GM23338 (cell line): ENCODE measurements around the gene TRPM3. TPM values are rescaled to one million over a fixed set of nuclear protein-coding genes. Genes with fewer than 3 reads are reported as not detected.

Experiments used
- ATAC-seq: fragments of 200-7000 bp; cut with Tn5 transposase; 3 replicates; pipeline ENCODE4 v1.9.1; 2020
- DNase-seq: peaks from one replicate; pipeline ENCODE4 v3.0.0-alpha.2; 2015; ENCODE audit warnings: low spot score
- H2AFZ ChIP-seq: fragments of 200-600 bp; sonication (generic); 2 replicates; pipeline ENCODE4 v1.8.0; 2016; ENCODE audit warnings: antibody characterized with exemption, mild to moderate bottlenecking, moderate library complexity
- H3F3A ChIP-seq: fragments of 200-600 bp; sonication (generic); replicated peaks from 2 replicates; pipeline ENCODE4 v1.8.0; 2017; ENCODE audit warnings: antibody characterized with exemption, mixed run types, low read depth
- H3K27ac ChIP-seq: fragments of 200-600 bp; sonication (generic); 2 replicates; pipeline ENCODE4 v1.6.1; 2016; ENCODE audit warnings: low read depth
- H3K27me3 ChIP-seq: fragments of 200-600 bp; sonication (generic); 2 replicates; pipeline ENCODE4 v1.8.0; 2016; ENCODE audit warnings: mild to moderate bottlenecking, mixed run types, moderate library complexity; ENCODE audit not compliant: insufficient read depth
- H3K36me3 ChIP-seq: fragments of 200-600 bp; sonication (generic); 2 replicates; pipeline ENCODE4 v1.8.0; 2016; ENCODE audit warnings: mild to moderate bottlenecking; ENCODE audit not compliant: insufficient read depth
- H3K4me1 ChIP-seq: fragments of 200-600 bp; sonication (generic); 2 replicates; pipeline ENCODE4 v1.8.0; 2016; ENCODE audit warnings: mild to moderate bottlenecking, moderate library complexity; ENCODE audit not compliant: insufficient read depth
- H3K4me2 ChIP-seq: fragments of 200-600 bp; sonication (generic); 2 replicates; pipeline ENCODE4 v1.7.1; 2017; ENCODE audit warnings: mixed run types
- H3K4me3 ChIP-seq: fragments of 200-600 bp; sonication (generic); 2 replicates; pipeline ENCODE4 v1.6.1; 2016; ENCODE audit warnings: mixed run types
- H3K79me2 ChIP-seq: fragments of 200-600 bp; sonication (generic); replicated peaks from 2 replicates; pipeline ENCODE4 v1.8.0; 2017; ENCODE audit warnings: mild to moderate bottlenecking; ENCODE audit not compliant: insufficient read depth
- H3K9me2 ChIP-seq: fragments of 200-600 bp; sonication (generic); 2 replicates; pipeline ENCODE4 v1.8.0; 2017; ENCODE audit not compliant: insufficient read depth
- H4K20me1 ChIP-seq: fragments of 200-600 bp; sonication (generic); replicated peaks from 2 replicates; pipeline ENCODE4 v1.8.0; 2017; ENCODE audit warnings: mild to moderate bottlenecking; ENCODE audit not compliant: insufficient read depth
- H3K27ac Mint-ChIP-seq: 2 replicates; pipeline ENCODE4 v1.8.0; 2020; ENCODE audit warnings: inconsistent platforms, mild to moderate bottlenecking, moderate library complexity, mixed read lengths
- H3K27me3 Mint-ChIP-seq: 3 replicates; pipeline ENCODE4 v1.8.0; 2022; ENCODE audit warnings: low read depth, mild to moderate bottlenecking, moderate library complexity, mixed read lengths, inconsistent platforms; ENCODE audit not compliant: insufficient read depth, poor library complexity
- H3K36me3 Mint-ChIP-seq: 3 replicates; pipeline ENCODE4 v1.8.0; 2021; ENCODE audit warnings: low read depth, mild to moderate bottlenecking, inconsistent platforms, moderate library complexity, mixed read lengths
- H3K4me1 Mint-ChIP-seq: 3 replicates; pipeline ENCODE4 v1.8.0; 2020; ENCODE audit warnings: mild to moderate bottlenecking, inconsistent platforms, mixed read lengths
- H3K4me3 Mint-ChIP-seq: 3 replicates; pipeline ENCODE4 v1.8.0; 2021; ENCODE audit warnings: moderate library complexity, mild to moderate bottlenecking, inconsistent platforms, mixed read lengths
- H3K9me3 Mint-ChIP-seq: 3 replicates; pipeline ENCODE4 v1.8.0; 2020; ENCODE audit warnings: moderate library complexity, mild to moderate bottlenecking, inconsistent platforms, mixed read lengths
- CREB1 ChIP-seq: fragments of 250-450 bp; sonication (Bioruptor Pico); IDR thresholded peaks from 2 replicates; pipeline ENCODE4 v1.5.0; 2020; ENCODE audit warnings: low read depth, mild to moderate bottlenecking, moderate library complexity
- CTCF ChIP-seq, 2 experiments: fragments of 200-600 bp in 1 of 2; sonication (generic) in 1 of 2; conservative IDR thresholded peaks; 2 replicates each; pipeline versions ENCODE4 v1.5.1 to v1.6.1; 2016 to 2017; ENCODE audit warnings: antibody characterized with exemption in 2 of 2, low read depth in 2 of 2, mild to moderate bottlenecking in 2 of 2, moderate library complexity in 1 of 2
- ETS1 ChIP-seq: IDR thresholded peaks from 2 replicates; pipeline ENCODE4 v1.6.1; 2016; ENCODE audit warnings: antibody characterized with exemption
- EZH2 ChIP-seq: fragments of 200-600 bp; sonication (generic); IDR thresholded peaks from one replicate; pipeline ENCODE4 v1.8.0; 2017; ENCODE audit warnings: antibody characterized with exemption, mild to moderate bottlenecking, low read depth; ENCODE audit not compliant: unreplicated experiment
- EZH2phosphoT487 ChIP-seq: fragments of 200-600 bp; sonication (generic); IDR thresholded peaks from one replicate; pipeline ENCODE4 v1.8.1; 2018; ENCODE audit warnings: antibody characterized with exemption; ENCODE audit not compliant: unreplicated experiment
- JUNB ChIP-seq: IDR thresholded peaks from one replicate; pipeline ENCODE4 v1.6.1; 2016; ENCODE audit warnings: antibody characterized with exemption; ENCODE audit not compliant: unreplicated experiment
- NANOG ChIP-seq: IDR thresholded peaks from 2 replicates; pipeline ENCODE4 v1.6.1; 2016; ENCODE audit warnings: antibody characterized with exemption, borderline replicate concordance
- POLR2AphosphoS5 ChIP-seq: IDR thresholded peaks from 2 replicates; pipeline ENCODE4 v1.6.1; 2016; ENCODE audit warnings: antibody characterized with exemption, low read depth
- STAT1 ChIP-seq: IDR thresholded peaks from one replicate; pipeline ENCODE4 v1.6.1; 2016; ENCODE audit warnings: antibody characterized with exemption; ENCODE audit not compliant: unreplicated experiment
- ZNF114 ChIP-seq: fragments of 250-450 bp; sonication (Bioruptor Pico); IDR thresholded peaks from 2 replicates; pipeline ENCODE4 v1.5.0; 2020; ENCODE audit warnings: mild to moderate bottlenecking, moderate library complexity
- ZNF331 ChIP-seq: fragments of 250-450 bp; sonication (Bioruptor Pico); IDR thresholded peaks from 2 replicates; pipeline ENCODE4 v1.5.0; 2020; ENCODE audit warnings: low read depth, mild to moderate bottlenecking, moderate library complexity
- polyA plus RNA-seq: library from polyadenylated mRNA; unstranded; fragments of >200 nt; fragmentation: Nextera tagmentation; extraction: Ambion mirVana; gene quantifications from 2 replicates; pipeline ENCODE4 v1.2.1, GENCODE V29; 2016
- total RNA-seq: library from RNA; depleted of rRNA; stranded (reverse); fragments of >200 nt; shearing (Covaris generic); gene quantifications from 2 replicates; pipeline ENCODE4 v1.2.3, GENCODE V29; 2014
- TF ChIP-seq, protein P1 (sequence below): fragments of 250-450 bp; sonication (Bioruptor Pico); IDR thresholded peaks from 2 replicates; pipeline ENCODE4 v1.5.0; 2020; ENCODE audit warnings: mild to moderate bottlenecking, moderate library complexity
- TF ChIP-seq, protein P2 (sequence below): IDR thresholded peaks from one replicate; pipeline ENCODE4 v1.6.1; 2018; ENCODE audit warnings: antibody characterized with exemption; ENCODE audit not compliant: unreplicated experiment

TRPM3 gene
- total and polyA plus RNA-seq, 2 experiments from 2014 or later = 2.8 to 8.2 TPM

- Mint-ChIP-seq H3K27me3 (no peaks in the 10 kb centered on the region), H3K9me3 (peaks cover 7% of the 10 kb centered on the region; the same call in 2 of the 3 replicates), H3K4me3 (no peak overlapping the region), H3K36me3 (peaks cover 12% of the 10 kb centered on the region; the same call in 2 of the 3 replicates), H3K27ac (no peak overlapping the region), H3K4me1 (peaks cover 9% of the 10 kb centered on the region)
- Histone ChIP-seq H3K4me1 (no peaks in the 10 kb centered on the region), H3K4me2 (no peak overlapping the region), H3K79me2 (no peaks in the 10 kb centered on the region), H3K27ac (no peak overlapping the region), H3K9me2 (peaks cover 5% of the 10 kb centered on the region; the same call in 1 of the 2 replicates), H3K4me3 (no peak overlapping the region), H3F3A (no peaks in the 10 kb centered on the region), H4K20me1 (no peaks in the 10 kb centered on the region), H3K27me3 (no peaks in the 10 kb centered on the region), H3K36me3 (no peaks in the 10 kb centered on the region), H2AFZ (no peak overlapping the region)
- DNase-seq (no peak), ATAC-seq (no peak)
- TF ChIP-seq STAT1 (no peak), CREB1 (CRISPR knock-in tag) (no peak), ZNF331 (CRISPR knock-in tag) (no peak), POLR2AphosphoS5 (no peak), ZNF114 (no peak), CTCF (conservative IDR thresholded peaks at IDR 0.05; ENCODE audit: low read depth in 2 of 2) (no peak), EZH2phosphoT487 (no peak), JUNB (no peak), ETS1 (no peak), NANOG (no peak), EZH2 (no peak)
- TF ChIP-seq, protein P1, sequence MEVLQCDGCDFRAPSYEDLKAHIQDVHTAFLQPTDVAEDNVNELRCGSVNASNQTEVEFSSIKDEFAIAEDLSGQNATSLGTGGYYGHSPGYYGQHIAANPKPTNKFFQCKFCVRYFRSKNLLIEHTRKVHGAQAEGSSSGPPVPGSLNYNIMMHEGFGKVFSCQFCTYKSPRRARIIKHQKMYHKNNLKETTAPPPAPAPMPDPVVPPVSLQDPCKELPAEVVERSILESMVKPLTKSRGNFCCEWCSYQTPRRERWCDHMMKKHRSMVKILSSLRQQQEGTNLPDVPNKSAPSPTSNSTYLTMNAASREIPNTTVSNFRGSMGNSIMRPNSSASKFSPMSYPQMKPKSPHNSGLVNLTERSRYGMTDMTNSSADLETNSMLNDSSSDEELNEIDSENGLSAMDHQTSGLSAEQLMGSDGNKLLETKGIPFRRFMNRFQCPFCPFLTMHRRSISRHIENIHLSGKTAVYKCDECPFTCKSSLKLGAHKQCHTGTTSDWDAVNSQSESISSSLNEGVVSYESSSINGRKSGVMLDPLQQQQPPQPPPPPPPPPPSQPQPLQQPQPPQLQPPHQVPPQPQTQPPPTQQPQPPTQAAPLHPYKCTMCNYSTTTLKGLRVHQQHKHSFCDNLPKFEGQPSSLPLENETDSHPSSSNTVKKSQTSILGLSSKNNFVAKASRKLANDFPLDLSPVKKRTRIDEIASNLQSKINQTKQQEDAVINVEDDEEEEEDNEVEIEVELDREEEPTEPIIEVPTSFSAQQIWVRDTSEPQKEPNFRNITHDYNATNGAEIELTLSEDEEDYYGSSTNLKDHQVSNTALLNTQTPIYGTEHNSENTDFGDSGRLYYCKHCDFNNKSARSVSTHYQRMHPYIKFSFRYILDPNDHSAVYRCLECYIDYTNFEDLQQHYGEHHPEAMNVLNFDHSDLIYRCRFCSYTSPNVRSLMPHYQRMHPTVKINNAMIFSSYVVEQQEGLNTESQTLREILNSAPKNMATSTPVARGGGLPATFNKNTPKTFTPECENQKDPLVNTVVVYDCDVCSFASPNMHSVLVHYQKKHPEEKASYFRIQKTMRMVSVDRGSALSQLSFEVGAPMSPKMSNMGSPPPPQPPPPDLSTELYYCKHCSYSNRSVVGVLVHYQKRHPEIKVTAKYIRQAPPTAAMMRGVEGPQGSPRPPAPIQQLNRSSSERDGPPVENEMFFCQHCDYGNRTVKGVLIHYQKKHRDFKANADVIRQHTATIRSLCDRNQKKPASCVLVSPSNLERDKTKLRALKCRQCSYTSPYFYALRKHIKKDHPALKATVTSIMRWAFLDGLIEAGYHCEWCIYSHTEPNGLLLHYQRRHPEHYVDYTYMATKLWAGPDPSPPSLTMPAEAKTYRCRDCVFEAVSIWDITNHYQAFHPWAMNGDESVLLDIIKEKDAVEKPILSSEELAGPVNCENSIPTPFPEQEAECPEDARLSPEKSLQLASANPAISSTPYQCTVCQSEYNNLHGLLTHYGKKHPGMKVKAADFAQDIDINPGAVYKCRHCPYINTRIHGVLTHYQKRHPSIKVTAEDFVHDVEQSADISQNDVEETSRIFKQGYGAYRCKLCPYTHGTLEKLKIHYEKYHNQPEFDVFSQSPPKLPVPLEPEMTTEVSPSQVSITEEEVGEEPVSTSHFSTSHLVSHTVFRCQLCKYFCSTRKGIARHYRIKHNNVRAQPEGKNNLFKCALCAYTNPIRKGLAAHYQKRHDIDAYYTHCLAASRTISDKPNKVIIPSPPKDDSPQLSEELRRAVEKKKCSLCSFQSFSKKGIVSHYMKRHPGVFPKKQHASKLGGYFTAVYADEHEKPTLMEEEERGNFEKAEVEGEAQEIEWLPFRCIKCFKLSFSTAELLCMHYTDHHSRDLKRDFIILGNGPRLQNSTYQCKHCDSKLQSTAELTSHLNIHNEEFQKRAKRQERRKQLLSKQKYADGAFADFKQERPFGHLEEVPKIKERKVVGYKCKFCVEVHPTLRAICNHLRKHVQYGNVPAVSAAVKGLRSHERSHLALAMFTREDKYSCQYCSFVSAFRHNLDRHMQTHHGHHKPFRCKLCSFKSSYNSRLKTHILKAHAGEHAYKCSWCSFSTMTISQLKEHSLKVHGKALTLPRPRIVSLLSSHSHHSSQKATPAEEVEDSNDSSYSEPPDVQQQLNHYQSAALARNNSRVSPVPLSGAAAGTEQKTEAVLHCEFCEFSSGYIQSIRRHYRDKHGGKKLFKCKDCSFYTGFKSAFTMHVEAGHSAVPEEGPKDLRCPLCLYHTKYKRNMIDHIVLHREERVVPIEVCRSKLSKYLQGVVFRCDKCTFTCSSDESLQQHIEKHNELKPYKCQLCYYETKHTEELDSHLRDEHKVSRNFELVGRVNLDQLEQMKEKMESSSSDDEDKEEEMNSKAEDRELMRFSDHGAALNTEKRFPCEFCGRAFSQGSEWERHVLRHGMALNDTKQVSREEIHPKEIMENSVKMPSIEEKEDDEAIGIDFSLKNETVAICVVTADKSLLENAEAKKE (CRISPR knock-in tag) = no peak
- TF ChIP-seq, protein P2, sequence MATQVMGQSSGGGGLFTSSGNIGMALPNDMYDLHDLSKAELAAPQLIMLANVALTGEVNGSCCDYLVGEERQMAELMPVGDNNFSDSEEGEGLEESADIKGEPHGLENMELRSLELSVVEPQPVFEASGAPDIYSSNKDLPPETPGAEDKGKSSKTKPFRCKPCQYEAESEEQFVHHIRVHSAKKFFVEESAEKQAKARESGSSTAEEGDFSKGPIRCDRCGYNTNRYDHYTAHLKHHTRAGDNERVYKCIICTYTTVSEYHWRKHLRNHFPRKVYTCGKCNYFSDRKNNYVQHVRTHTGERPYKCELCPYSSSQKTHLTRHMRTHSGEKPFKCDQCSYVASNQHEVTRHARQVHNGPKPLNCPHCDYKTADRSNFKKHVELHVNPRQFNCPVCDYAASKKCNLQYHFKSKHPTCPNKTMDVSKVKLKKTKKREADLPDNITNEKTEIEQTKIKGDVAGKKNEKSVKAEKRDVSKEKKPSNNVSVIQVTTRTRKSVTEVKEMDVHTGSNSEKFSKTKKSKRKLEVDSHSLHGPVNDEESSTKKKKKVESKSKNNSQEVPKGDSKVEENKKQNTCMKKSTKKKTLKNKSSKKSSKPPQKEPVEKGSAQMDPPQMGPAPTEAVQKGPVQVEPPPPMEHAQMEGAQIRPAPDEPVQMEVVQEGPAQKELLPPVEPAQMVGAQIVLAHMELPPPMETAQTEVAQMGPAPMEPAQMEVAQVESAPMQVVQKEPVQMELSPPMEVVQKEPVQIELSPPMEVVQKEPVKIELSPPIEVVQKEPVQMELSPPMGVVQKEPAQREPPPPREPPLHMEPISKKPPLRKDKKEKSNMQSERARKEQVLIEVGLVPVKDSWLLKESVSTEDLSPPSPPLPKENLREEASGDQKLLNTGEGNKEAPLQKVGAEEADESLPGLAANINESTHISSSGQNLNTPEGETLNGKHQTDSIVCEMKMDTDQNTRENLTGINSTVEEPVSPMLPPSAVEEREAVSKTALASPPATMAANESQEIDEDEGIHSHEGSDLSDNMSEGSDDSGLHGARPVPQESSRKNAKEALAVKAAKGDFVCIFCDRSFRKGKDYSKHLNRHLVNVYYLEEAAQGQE = no peak
Observed at GRCh38 chr9:71145179-71145578, 23.8 kb upstream of the TRPM3 start.
